ENCODE results near the gene CAPN13. TPM values are rescaled to one million over a fixed set of nuclear protein-coding genes. Genes with fewer than 3 reads are reported as not detected.
A peak's percentile ranks its signal among the peaks of the same experiment; 100 is the strongest.

CAPN13 gene
- total RNA-seq, 1 donor from 2014 or later = under 0.01 TPM

GRCh38 chr2:30683236-30683956 lies 123.8 kb downstream of the CAPN13 start:
- H3K36me3 ChIP-seq (ENCODE audit: control insufficient read depth, insufficient read depth, low read length) = no peaks in the 10 kb centered on the region
- no peak for DNase-seq (ENCODE audit: low read depth)
- no peak for TF ChIP-seq CTCF (IDR thresholded peaks at IDR 0.05; ENCODE audit: insufficient read depth, low read length, severe bottlenecking)
- FAIRE-seq = no peak
- no peaks in the 10 kb centered on the region for H3K27me3 ChIP-seq (ENCODE audit: control insufficient read depth, insufficient read depth, low read length)
- H3K4me3 ChIP-seq (ENCODE audit: low read depth, low read length) = no peak overlapping the region

GRCh38 chr2:30681022-30681421 lies 126.2 kb downstream of the CAPN13 start:
- Histone ChIP-seq H3K4me3 (ENCODE audit: low read depth, low read length) (no peak overlapping the region), H3K36me3 (ENCODE audit: control insufficient read depth, insufficient read depth, low read length) (no peaks in the 10 kb centered on the region), H3K27me3 (ENCODE audit: control insufficient read depth, insufficient read depth, low read length) (no peaks in the 10 kb centered on the region)
- no peak for TF ChIP-seq CTCF (IDR thresholded peaks at IDR 0.05; ENCODE audit: insufficient read depth, low read length, severe bottlenecking)
- FAIRE-seq (no peak), DNase-seq (ENCODE audit: low read depth) (no peak)

- FAIRE-seq (no peak), DNase-seq (ENCODE audit: low read depth) (no peak)
- Histone ChIP-seq H3K36me3 (ENCODE audit: control insufficient read depth, insufficient read depth, low read length) (no peaks in the 10 kb centered on the region), H3K4me3 (ENCODE audit: low read depth, low read length) (no peak overlapping the region), H3K27me3 (ENCODE audit: control insufficient read depth, insufficient read depth, low read length) (no peaks in the 10 kb centered on the region)
- TF ChIP-seq CTCF (IDR thresholded peaks at IDR 0.05; ENCODE audit: insufficient read depth, low read length, severe bottlenecking) = no peak
These were observed 127.1 kb downstream of the CAPN13 start for GRCh38 chr2:30680121-30680520.

GRCh38 chr2:30679426-30680088 lies 127.7 kb downstream of the CAPN13 start:
- no peaks in the 10 kb centered on the region for H3K36me3 ChIP-seq (ENCODE audit: control insufficient read depth, insufficient read depth, low read length)
- H3K27me3 ChIP-seq (ENCODE audit: control insufficient read depth, insufficient read depth, low read length) = no peaks in the 10 kb centered on the region
- H3K4me3 ChIP-seq (ENCODE audit: low read depth, low read length) = no peak overlapping the region
- TF ChIP-seq CTCF (IDR thresholded peaks at IDR 0.05; ENCODE audit: insufficient read depth, low read length, severe bottlenecking) = no peak
- DNase-seq (ENCODE audit: low read depth) = no peak
- FAIRE-seq = peak; percentile 18

- TF ChIP-seq CTCF (IDR thresholded peaks at IDR 0.05; ENCODE audit: insufficient read depth, low read length, severe bottlenecking) = no peak
- H3K27me3 ChIP-seq (ENCODE audit: control insufficient read depth, insufficient read depth, low read length) = no peaks in the 10 kb centered on the region
- DNase-seq (ENCODE audit: low read depth) (no peak), FAIRE-seq (no peak)
- no peak overlapping the region for H3K4me3 ChIP-seq (ENCODE audit: low read depth, low read length)
- no peaks in the 10 kb centered on the region for H3K36me3 ChIP-seq (ENCODE audit: control insufficient read depth, insufficient read depth, low read length)
These were observed 128.7 kb downstream of the CAPN13 start for GRCh38 chr2:30678410-30679137.

All from bronchial epithelial cell (primary cell).